GM18507 (cell line): Measurements from ENCODE around the gene LCN12.

ENCODE experiments used
- DNase-seq: peaks from one replicate; pipeline ENCODE4 v3.0.0; 2011; ENCODE audit warnings: low read depth; ENCODE audit not compliant: insufficient read length; ENCODE audit errors: extremely low spot score
- FAIRE-seq: peaks from 2 replicates; lab custom pipeline; 2011; peaks lifted over from hg19 to GRCh38; lab: Jason Lieb, UNC

The LCN12 gene

GRCh38 chr9:136968333-136969127 lies 16.5 kb downstream of the LCN12 start:
- DNase-seq = no peak
- no peak for FAIRE-seq

DNA sequence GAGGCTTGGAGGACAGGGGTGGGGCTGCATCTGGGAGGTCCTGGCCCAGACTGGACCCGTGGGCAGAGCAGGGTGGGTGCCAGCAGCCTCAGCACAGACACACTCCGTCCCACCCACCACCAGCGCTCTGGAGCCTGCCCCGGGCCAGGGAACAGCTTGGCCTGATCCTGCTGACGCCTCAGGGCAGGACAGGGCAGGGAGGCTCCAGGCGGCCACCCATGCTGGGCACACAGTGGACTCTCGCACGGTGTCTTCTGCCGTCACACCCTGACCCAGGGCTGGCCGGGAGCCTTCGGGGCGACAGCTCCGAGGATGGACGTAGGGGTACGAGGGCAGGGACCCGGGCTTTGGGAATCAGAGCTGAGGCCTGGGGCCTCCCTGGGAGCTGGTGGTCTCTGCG lies 17.1 kb downstream of the LCN12 start:
- DNase-seq (no peak), FAIRE-seq (no peak)

DNA sequence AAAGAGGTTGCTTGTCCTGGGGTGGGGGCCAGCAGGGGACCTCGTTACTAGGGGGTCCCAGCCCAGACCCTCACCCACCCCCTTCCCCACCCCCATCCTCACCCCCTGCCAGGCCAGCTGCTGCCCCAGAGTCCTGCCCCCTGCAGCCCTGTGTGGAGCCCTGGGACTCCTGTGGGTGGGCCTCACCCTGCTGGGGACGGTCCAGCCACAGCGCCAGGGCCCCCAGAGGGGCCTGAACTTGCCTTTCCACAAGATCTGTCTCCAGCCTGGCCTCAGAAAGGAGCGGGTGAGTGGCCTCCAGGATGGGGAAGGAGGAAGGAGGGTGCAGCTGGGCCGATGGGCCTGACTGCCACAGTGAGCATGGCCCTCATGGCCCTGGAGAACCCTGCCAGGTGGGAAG lies 17.7 kb downstream of the LCN12 start:
- FAIRE-seq = no peak
- DNase-seq = no peak

DNA sequence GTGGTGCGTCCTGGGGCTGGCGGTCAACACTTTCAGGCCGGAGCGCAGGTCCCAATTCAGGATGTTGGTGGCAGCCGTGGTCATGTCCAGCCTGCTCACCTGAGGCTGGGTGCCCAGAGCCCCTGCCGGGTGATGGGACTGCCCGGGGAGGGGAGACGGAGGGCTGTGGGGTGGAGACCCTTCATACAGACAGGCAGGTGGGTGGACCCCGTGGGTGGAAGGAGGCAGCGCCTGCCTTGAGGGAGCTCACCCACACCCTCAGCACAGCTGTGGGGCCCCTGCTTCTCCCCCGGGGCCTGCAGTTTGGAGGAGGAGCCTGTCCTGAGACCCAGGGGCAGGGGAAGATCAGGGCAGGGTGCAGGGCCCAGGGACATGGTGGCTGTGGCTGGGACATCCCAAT lies 18.3 kb downstream of the LCN12 start:
- DNase-seq (no peak), FAIRE-seq (no peak)

- no peak for FAIRE-seq
- DNase-seq = no peak
Observed at GRCh38 chr9:136971746-136972145, 19.7 kb downstream of the LCN12 start.

DNA sequence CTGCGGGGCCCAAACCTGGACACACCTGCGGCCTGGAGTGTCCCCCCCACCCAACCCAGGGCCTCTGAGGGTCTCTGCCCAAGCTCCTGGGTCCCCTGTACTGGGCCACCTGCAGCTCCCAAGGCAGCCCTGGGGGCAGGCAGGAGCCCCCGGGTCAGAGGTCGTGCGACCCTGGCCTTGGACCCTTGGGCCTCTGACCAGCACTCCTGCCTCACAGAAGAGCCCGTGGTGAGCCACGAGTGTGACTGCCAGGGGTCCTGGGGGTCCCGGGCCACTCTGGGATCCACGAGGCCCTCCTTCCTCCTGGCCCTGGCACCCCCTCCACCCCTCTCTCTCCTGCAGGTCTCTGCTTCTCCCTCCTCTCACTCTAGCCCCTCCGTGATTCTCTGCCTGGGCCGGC lies 20.3 kb downstream of the LCN12 start:
- DNase-seq = no peak
- no peak for FAIRE-seq

GRCh38 chr9:136972743-136973142 lies 20.7 kb downstream of the LCN12 start:
- no peak for FAIRE-seq
- no peak for DNase-seq

DNA sequence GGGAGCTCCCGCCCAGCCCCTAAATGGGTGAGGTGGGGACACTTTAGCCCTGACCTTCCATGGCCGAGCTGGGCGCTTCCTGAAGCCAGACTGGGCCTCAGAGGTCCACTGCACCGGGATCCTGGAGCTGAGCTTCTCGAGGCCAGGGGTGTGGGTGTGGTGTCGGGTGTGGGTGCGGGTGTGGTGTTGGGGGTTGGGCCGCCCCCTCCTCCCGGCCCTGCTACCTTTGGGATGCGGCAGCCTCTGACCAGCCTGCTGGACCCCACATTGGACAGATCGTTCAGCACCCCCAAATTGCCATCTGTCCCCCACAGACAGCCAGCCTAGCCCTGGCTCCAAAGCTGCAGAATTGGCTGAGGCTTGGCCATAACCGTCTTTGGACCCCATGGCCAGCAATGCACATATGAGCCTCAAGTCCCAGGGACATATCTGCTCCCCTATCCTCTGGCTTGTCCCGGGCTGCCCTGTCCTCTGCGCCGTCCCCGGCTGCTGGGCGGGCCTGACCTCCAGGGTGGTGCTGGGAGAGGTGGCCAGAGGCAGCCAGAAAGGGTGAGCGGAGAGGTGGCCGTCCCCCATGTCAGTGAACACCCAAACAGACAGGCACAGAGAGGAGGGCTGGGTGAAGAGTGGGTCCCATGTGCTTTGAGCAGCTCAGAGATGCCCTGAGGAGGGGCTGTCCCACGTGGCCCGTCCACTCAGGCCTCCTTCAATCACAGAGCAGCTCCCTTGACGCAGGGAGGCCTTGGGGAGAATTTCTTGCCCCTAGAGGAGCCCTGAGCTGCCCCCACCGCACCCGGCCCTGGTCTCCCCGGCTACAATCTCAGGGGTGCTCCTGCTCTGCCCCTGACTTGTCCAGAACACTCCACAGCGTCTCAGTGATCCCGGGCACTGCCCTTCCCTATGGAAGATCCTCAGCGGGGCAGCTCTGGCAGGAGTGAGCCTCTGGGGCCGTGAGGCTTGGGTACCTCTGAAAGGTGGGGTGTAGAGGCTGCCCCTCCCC lies 21.8 kb downstream of the LCN12 start:
- no peak for DNase-seq
- FAIRE-seq = no peak

DNA sequence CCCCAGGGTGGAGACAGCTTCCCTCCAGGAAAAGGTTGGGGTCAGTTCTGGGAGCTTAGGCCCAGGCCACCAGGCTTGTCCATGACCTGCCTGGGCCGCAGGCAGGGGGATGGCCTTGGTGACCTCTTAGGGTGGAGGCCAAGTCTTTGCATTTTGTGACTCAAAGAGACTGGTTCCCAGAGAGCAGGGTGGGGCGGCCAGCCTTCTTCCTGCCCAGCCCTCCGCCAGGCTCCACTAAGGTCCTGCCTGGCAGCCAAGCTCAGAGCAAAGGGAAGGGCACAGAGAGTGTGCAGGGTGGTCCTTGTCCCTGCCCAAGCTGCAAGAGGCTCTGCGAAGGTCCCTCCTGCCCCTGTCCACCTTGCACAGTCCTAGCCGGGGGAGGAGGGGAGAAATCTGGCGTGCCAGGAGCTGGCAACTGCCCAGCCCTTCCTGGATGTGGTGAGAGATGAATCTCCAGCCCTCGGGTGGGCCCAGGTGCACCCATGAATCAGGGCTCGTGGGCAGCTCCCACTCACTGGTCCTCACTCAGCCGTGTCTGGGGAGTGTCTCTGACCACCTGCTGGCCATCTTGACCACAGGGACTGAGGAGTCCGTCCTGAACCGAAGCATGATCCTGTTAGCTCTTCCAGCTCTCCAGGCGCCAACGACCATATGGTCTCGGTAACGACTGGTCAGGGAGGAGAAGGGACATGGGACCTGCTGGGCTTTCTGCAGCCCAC lies 22.9 kb downstream of the LCN12 start:
- FAIRE-seq = no peak
- no peak for DNase-seq

GRCh38 chr9:136975644-136976043 lies 23.6 kb downstream of the LCN12 start:
- DNase-seq (no peak), FAIRE-seq (no peak)

DNA sequence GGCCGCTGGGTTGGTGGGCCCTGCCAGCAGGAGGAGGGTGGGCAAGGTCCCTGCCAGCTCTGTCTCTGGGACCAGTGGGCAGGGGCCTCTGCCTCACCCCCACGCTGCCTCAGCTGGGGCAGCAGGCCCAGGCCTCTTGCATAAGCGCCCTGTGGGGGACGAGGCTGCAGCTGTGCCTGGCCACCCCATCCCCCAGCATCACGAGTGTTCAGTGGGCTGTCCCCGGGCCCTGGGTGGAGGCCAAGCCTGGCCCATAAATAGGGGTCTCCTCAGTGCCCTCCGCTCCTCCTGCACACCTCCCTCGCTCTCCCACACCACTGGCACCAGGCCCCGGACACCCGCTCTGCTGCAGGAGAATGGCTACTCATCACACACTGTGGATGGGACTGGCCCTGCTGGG lies 25.1 kb downstream of the LCN12 start, which contains the start of gene PTGDS:
Gene PTGDS, plus strand, starts transcription at position 282 of the 400 bp plus-strand sequence. Its CDS starts 75 bp downstream, at position 357.
- no peak for DNase-seq
- FAIRE-seq = no peak

GRCh38 chr9:136977649-136978072 lies 25.6 kb downstream of the LCN12 start:
- no peak for DNase-seq
- no peak for FAIRE-seq

DNA sequence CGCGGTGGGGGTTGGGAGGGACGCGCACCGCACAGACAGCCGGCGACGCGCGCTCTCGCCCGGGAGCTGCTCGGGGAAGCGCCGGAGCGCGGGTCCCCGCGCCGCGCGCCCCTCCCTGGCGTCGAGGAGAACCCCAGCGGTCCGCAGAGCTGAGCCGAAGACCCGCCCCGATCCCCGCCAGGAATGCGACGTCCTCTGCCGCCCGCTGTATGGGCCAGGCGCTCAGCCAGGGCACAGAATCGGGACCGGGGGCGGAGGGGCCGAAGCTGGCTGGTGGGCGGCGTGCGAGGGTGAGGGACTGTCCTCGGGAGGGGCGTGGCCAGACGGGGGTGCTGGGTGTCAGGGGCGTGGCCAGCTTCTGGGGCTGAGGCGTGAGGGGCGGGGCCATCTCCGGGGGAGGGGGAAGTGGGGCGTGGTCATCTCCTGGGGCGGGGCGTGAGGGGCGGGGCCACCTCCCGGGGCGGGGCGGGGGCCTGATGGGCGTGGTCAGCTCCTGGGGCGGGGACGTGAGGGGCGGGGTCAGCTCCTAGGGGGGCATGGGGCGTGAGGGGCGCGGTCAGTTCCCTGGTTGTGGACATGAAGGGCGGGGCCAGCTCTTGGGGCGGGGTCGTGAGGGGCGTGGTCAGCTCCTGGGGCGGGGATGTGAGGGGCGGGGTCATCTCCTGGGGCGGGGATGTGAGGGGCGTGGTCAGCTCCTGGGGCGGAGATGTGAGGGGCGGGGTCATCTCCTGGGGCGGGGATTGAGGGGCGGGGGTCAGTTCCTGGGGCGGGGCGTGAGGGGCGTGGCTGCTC lies 26.2 kb downstream of the LCN12 start:
- DNase-seq = peak; percentile 55
- no peak for FAIRE-seq

GRCh38 chr9:136978865-136979544 lies 26.9 kb downstream of the LCN12 start:
- FAIRE-seq = no peak
- no peak for DNase-seq

- DNase-seq = no peak
- no peak for FAIRE-seq
Observed at GRCh38 chr9:136979769-136980587, 27.9 kb downstream of the LCN12 start.

GRCh38 chr9:136980669-136981478 lies 28.8 kb downstream of the LCN12 start:
- DNase-seq (no peak), FAIRE-seq (no peak)
